HG03432 (cell line): ENCODE measurements around the gene ELFN1.

ENCODE experiments used
- ATAC-seq: cut with Tn5 transposase; IDR thresholded peaks from one replicate; pipeline ENCODE4 v1.9.1; 2021; ENCODE audit warnings: mild to moderate bottlenecking, moderate library complexity; ENCODE audit not compliant: unreplicated experiment

Gene ELFN1

DNA sequence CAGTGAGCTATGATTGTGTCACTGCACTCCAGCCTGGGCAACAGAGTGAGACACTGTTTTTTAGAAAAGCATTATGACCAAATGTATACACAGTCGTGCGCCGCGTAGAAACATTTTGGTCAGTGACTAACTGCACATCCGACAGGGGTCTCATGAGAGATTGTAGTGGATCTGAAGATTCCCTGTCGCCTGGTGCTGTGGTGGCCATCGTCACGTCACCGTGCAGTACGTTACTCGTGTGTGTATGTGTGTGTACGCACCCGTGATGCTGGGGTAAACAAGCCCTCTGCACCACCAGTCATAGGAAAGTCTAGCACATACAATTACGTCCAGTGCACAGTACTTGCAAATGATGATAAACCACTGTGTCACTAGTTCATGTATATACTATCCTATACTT, 109.4 kb downstream of the ELFN1 start:
- ATAC-seq: no peak

GRCh38 chr7:1781369-1781768, 111.3 kb downstream of the ELFN1 start:
- no peak for ATAC-seq

DNA sequence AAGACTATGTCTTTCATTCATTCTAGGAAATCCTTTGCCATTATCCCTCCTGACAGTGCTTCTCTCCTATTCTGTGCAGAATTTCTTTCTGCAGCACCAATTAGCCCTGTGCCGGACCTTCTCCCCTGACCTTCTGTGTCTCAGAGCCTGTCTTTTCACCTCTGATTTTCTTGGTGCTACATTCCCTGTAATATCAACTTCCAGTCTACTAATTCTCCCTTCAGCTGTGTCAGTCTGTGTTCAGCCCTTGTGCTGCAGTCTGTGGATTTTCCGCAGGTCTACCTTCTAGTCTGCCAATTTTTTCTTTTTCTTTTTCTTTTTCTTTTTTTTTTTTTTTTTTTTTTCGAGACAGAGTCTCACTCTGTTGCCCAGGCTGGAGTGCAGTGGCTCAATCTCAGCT, 115.8 kb downstream of the ELFN1 start:
- ATAC-seq: no peak

- no peak for ATAC-seq
These were observed 117.2 kb downstream of the ELFN1 start for GRCh38 chr7:1787241-1787640.

DNA sequence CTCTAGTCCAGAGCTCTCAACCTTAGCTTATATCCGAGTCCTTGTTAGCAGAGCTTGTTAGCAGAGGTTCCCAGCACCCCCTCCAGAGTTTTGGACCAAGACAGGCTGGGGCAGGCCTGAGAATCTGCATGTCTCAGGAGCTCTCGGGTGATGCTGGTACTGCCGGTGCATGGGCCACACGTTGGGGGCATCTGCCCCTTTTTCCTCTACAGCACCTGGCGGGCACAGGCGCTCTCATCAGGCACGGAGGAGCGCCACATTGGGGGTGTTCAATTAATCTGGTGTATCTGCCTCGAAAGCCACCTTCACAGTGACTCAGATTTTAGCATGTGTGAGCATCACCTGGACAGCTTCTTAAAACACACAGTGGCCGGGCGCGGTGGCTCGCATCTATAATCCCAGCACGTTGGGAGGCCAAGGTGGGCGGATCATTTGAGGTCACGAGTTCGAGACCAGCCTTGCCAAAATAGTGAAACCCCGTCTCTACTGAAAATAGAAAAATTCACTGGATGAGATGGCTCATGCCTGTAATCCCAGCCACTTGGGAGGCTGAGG, 117.7 kb downstream of the ELFN1 start:
- no peak for ATAC-seq

DNA sequence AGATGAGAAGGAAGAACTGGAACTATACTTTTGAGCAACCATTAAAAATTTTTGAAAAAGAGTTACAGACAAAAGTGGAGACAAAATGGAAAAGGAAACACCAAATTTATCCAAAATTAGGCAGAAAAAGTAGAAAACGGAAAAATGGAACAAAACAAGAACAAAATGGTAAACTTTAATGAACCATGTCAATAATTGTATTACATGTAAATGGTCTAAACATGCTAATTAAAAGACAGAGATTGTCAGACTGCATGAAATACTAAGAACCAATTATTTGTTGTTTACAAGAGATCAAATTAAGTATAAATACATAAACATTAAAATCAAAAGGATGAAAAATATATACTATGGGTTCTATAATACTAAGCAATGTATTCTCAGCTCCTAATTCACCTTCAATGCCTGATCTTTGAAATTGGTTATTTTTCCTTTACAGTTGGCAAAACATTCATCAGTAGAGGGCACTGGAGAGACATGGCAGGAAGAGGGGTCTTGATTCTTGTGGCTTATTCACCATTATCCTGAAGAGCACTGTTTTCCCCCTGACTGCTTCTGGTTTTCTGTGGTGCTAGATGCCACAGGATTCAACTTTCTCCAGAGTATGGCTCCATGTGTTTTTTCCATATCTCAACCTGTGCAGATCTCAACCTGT, 124.9 kb downstream of the ELFN1 start:
- ATAC-seq: no peak
